HG03045 (cell line): ENCODE results near the gene ANAPC7.
"Not testable (repeated sequence)": the region's sequence is repeated elsewhere in the genome, so short reads cannot be mapped to it uniquely, and the experiment has no call there.

ENCODE experiments used
- ATAC-seq: cut with Tn5 transposase; IDR thresholded peaks from one replicate; pipeline ENCODE4 v1.9.1; 2021; ENCODE audit warnings: mild to moderate bottlenecking, moderate library complexity; ENCODE audit not compliant: unreplicated experiment

Gene ANAPC7

GRCh38 chr12:110403146-110403975 is at the start of gene ANAPC7:
TSS of gene ANAPC7 (minus strand) at chr12:110403708. CDS start at chr12:110403627, 81 bp downstream.
- ATAC-seq: peak; percentile 73

GRCh38 chr12:110451263-110451662 is 47.8 kb upstream of the ANAPC7 start:
- ATAC-seq: no peak

- peak; percentile 94 for ATAC-seq
These were observed 46.4 kb upstream of the ANAPC7 start, which contains the start of gene ARPC3 for GRCh38 chr12:110449799-110450497. TSS of gene ARPC3 (minus strand) at chr12:110450337. CDS start at chr12:110450260, 77 bp downstream.

- ATAC-seq: no peak
These were observed 40.9 kb upstream of the ANAPC7 start for GRCh38 chr12:110444455-110444854.

- ATAC-seq: no peak
These were observed 32.7 kb upstream of the ANAPC7 start for GRCh38 chr12:110436231-110436630.

- no peak for ATAC-seq
These were observed 28.6 kb upstream of the ANAPC7 start for GRCh38 chr12:110431957-110432587.

GRCh38 chr12:110429676-110430075 is 26.2 kb upstream of the ANAPC7 start:
- not testable (repeated sequence) for ATAC-seq

- no peak for ATAC-seq
These were observed 22.9 kb upstream of the ANAPC7 start for GRCh38 chr12:110426406-110426805.

- ATAC-seq: no peak
These were observed 20.7 kb upstream of the ANAPC7 start for GRCh38 chr12:110424237-110424636.

GRCh38 chr12:110421701-110422100 is 18.2 kb upstream of the ANAPC7 start:
- ATAC-seq: no peak

GRCh38 chr12:110421159-110421661 is 17.7 kb upstream of the ANAPC7 start:
- no peak for ATAC-seq

GRCh38 chr12:110420644-110421043 is 17.1 kb upstream of the ANAPC7 start:
- ATAC-seq: not testable (repeated sequence)

GRCh38 chr12:110417113-110417512 is 13.6 kb upstream of the ANAPC7 start:
- not testable (repeated sequence) for ATAC-seq

- not testable (repeated sequence) for ATAC-seq
These were observed 6.6 kb upstream of the ANAPC7 start for GRCh38 chr12:110410086-110410485.

- ATAC-seq: not testable (repeated sequence)
These were observed 1.7 kb upstream of the ANAPC7 start for GRCh38 chr12:110405126-110405662.

GRCh38 chr12:110403976-110404682 is 621 bp upstream of the ANAPC7 start:
- ATAC-seq: peak; percentile 45

- ATAC-seq: no peak
These were observed 20.8 kb downstream of the ANAPC7 start for GRCh38 chr12:110382683-110383082.

- ATAC-seq: no peak
These were observed 23.9 kb downstream of the ANAPC7 start for GRCh38 chr12:110379631-110380030.

- ATAC-seq: no peak
These were observed 24.3 kb downstream of the ANAPC7 start for GRCh38 chr12:110379197-110379596.

- ATAC-seq: not testable (repeated sequence)
These were observed 25.2 kb downstream of the ANAPC7 start for GRCh38 chr12:110378131-110378790.
